MG63 (cell line): ENCODE measurements around the gene MCFD2. TPM values are rescaled to one million over a fixed set of nuclear protein-coding genes. Genes with fewer than 3 reads are reported as not detected.

Source experiments
- DNase-seq: peaks from one replicate; pipeline ENCODE4 v3.0.0-alpha.2; 2020
- H3K27me3 ChIP-seq: fragments of 250-450 bp; sonication (Bioruptor Pico); 2 replicates; pipeline ENCODE4 v1.5.1; 2020; ENCODE audit warnings: mild to moderate bottlenecking, moderate library complexity
- H3K36me3 ChIP-seq: fragments of 250-450 bp; sonication (Bioruptor Pico); 2 replicates; pipeline ENCODE4 v1.5.1; 2020; ENCODE audit warnings: mild to moderate bottlenecking, moderate library complexity
- H3K4me3 ChIP-seq: fragments of 250-450 bp; sonication (Bioruptor Pico); 2 replicates; pipeline ENCODE4 v1.5.1; 2020; ENCODE audit warnings: mild to moderate bottlenecking, moderate library complexity
- H3K9me3 ChIP-seq: fragments of 250-450 bp; sonication (Bioruptor Pico); 2 replicates; pipeline ENCODE4 v1.5.1; 2020; ENCODE audit warnings: mild to moderate bottlenecking, moderate library complexity
- total RNA-seq: library from RNA; depleted of rRNA; stranded (reverse); fragments of >200 nt; shearing (Covaris generic); gene quantifications from 2 replicates; pipeline ENCODE4 v1.2.3, GENCODE V29; 2014; ENCODE audit warnings: low replicate concordance; rRNA removed

Gene MCFD2
- total RNA-seq = 165 and 174 TPM in 2 replicates

GRCh38 chr2:46915281-46915810, at the start of gene MCFD2:
Gene MCFD2 (minus strand): TSS chr2:46915806. CDS start chr2:46909171, 6,635 bp downstream.
- no peaks in the 10 kb centered on the region for H3K9me3 ChIP-seq
- H3K36me3 ChIP-seq = peaks cover 36% of the 10 kb centered on the region
- DNase-seq = peak; percentile 31
- H3K27me3 ChIP-seq = no peaks in the 10 kb centered on the region
- H3K4me3 ChIP-seq = peak within 1 kb of the TSS; percentile 90

GRCh38 chr2:46964835-46965560, 49.4 kb upstream of the MCFD2 start:
- H3K4me3 ChIP-seq = no peak overlapping the region
- DNase-seq = peak; percentile 46
- H3K27me3 ChIP-seq = no peaks in the 10 kb centered on the region
- H3K9me3 ChIP-seq = no peaks in the 10 kb centered on the region
- peaks cover 24% of the 10 kb centered on the region for H3K36me3 ChIP-seq

- Histone ChIP-seq H3K36me3 (peaks cover 25% of the 10 kb centered on the region), H3K9me3 (no peaks in the 10 kb centered on the region), H3K4me3 (no peak overlapping the region), H3K27me3 (no peaks in the 10 kb centered on the region)
- no peak for DNase-seq
These were observed 48.5 kb upstream of the MCFD2 start for GRCh38 chr2:46963941-46964673.

- no peaks in the 10 kb centered on the region for H3K9me3 ChIP-seq
- no peak overlapping the region for H3K4me3 ChIP-seq
- no peaks in the 10 kb centered on the region for H3K27me3 ChIP-seq
- H3K36me3 ChIP-seq = peaks cover 32% of the 10 kb centered on the region
- DNase-seq = no peak
These were observed 47.6 kb upstream of the MCFD2 start for GRCh38 chr2:46963210-46963609.

GRCh38 chr2:46962751-46963150, 47.1 kb upstream of the MCFD2 start:
- H3K36me3 ChIP-seq = peaks cover 36% of the 10 kb centered on the region
- no peaks in the 10 kb centered on the region for H3K27me3 ChIP-seq
- no peak overlapping the region for H3K4me3 ChIP-seq
- no peaks in the 10 kb centered on the region for H3K9me3 ChIP-seq
- no peak for DNase-seq

GRCh38 chr2:46960618-46961017, 45.0 kb upstream of the MCFD2 start:
- peaks cover 57% of the 10 kb centered on the region for H3K36me3 ChIP-seq
- no peaks in the 10 kb centered on the region for H3K27me3 ChIP-seq
- DNase-seq = no peak
- no peaks in the 10 kb centered on the region for H3K9me3 ChIP-seq
- H3K4me3 ChIP-seq = no peak overlapping the region

- no peak overlapping the region for H3K4me3 ChIP-seq
- no peaks in the 10 kb centered on the region for H3K27me3 ChIP-seq
- no peaks in the 10 kb centered on the region for H3K9me3 ChIP-seq
- no peak for DNase-seq
- peaks cover 62% of the 10 kb centered on the region for H3K36me3 ChIP-seq
These were observed 42.9 kb upstream of the MCFD2 start for GRCh38 chr2:46958431-46959017.

- Histone ChIP-seq H3K27me3 (no peaks in the 10 kb centered on the region), H3K36me3 (peaks cover 72% of the 10 kb centered on the region), H3K4me3 (no peak overlapping the region), H3K9me3 (no peaks in the 10 kb centered on the region)
- DNase-seq = no peak
These were observed 41.5 kb upstream of the MCFD2 start for GRCh38 chr2:46956981-46957531.

GRCh38 chr2:46955764-46956163, 40.2 kb upstream of the MCFD2 start:
- H3K4me3 ChIP-seq = no peak overlapping the region
- no peaks in the 10 kb centered on the region for H3K9me3 ChIP-seq
- peaks cover 76% of the 10 kb centered on the region for H3K36me3 ChIP-seq
- DNase-seq = peak; percentile 69
- H3K27me3 ChIP-seq = no peaks in the 10 kb centered on the region

- H3K9me3 ChIP-seq = no peaks in the 10 kb centered on the region
- no peak overlapping the region for H3K4me3 ChIP-seq
- peaks cover 76% of the 10 kb centered on the region for H3K36me3 ChIP-seq
These were observed 39.5 kb upstream of the MCFD2 start for GRCh38 chr2:46954951-46955571.

GRCh38 chr2:46952171-46952570, 36.6 kb upstream of the MCFD2 start:
- DNase-seq = no peak
- Histone ChIP-seq H3K9me3 (no peaks in the 10 kb centered on the region), H3K36me3 (peaks cover 52% of the 10 kb centered on the region), H3K4me3 (no peak overlapping the region), H3K27me3 (no peaks in the 10 kb centered on the region)

More at GRCh38 chr2:46954951-46955571, 39.5 kb upstream of the MCFD2 start:
- peak; percentile 96 for DNase-seq
- H3K27me3 ChIP-seq = no peaks in the 10 kb centered on the region

GRCh38 chr2:46951290-46952064, 35.9 kb upstream of the MCFD2 start:
- Histone ChIP-seq H3K9me3 (no peaks in the 10 kb centered on the region), H3K4me3 (no peak overlapping the region), H3K36me3 (peaks cover 50% of the 10 kb centered on the region), H3K27me3 (no peaks in the 10 kb centered on the region)
- DNase-seq = no peak

GRCh38 chr2:46950314-46950713, 34.7 kb upstream of the MCFD2 start:
- Histone ChIP-seq H3K9me3 (no peaks in the 10 kb centered on the region), H3K36me3 (peaks cover 48% of the 10 kb centered on the region), H3K27me3 (no peaks in the 10 kb centered on the region), H3K4me3 (no peak overlapping the region)
- no peak for DNase-seq

- Histone ChIP-seq H3K27me3 (no peaks in the 10 kb centered on the region), H3K4me3 (no peak overlapping the region), H3K9me3 (no peaks in the 10 kb centered on the region), H3K36me3 (peaks cover 51% of the 10 kb centered on the region)
- no peak for DNase-seq
These were observed 32.2 kb upstream of the MCFD2 start for GRCh38 chr2:46947841-46948240.

GRCh38 chr2:46945671-46946070, 30.1 kb upstream of the MCFD2 start:
- Histone ChIP-seq H3K36me3 (peaks cover 36% of the 10 kb centered on the region), H3K9me3 (no peaks in the 10 kb centered on the region), H3K4me3 (no peak overlapping the region), H3K27me3 (no peaks in the 10 kb centered on the region)
- DNase-seq = no peak
